Measurements from ENCODE around the gene NKTR.

The NKTR gene

GRCh38 chr3:42685363-42685881 is 84.9 kb downstream of the NKTR start, which contains the start of gene KLHL40:
Gene KLHL40 (plus strand): TSS chr3:42685537. CDS start chr3:42685619, 82 bp downstream.
- 94% methylated on average over 34 of the region's 34 CpGs for WGBS
- H3K9me3 ChIP-seq (ENCODE audit: insufficient read depth, low read depth, low read length): no peaks in the 10 kb centered on the region
- no peaks in the 10 kb centered on the region for H3K27me3 ChIP-seq (ENCODE audit: insufficient read depth, low read length)
- H3K27ac ChIP-seq (ENCODE audit: low read depth, low read length): no peak within 1 kb of the TSS
- H3K4me3 ChIP-seq (ENCODE audit: low read length): no peak within 1 kb of the TSS
- no peaks in the 10 kb centered on the region for H3K36me3 ChIP-seq (ENCODE audit: insufficient read depth, low read length)
- no peak within 1 kb of the TSS for H3K9ac ChIP-seq (ENCODE audit: low read depth, low read length)
- peaks cover 7% of the 10 kb centered on the region; the same call in 1 of the 2 replicates for H3K4me1 ChIP-seq (ENCODE audit: insufficient read depth, low read length)

- whole genome bisulfite sequencing: 96% methylated on average over 80 of the region's 80 CpGs
- Histone ChIP-seq H3K4me3 (ENCODE audit: low read length) (no peak overlapping the region), H3K36me3 (ENCODE audit: insufficient read depth, low read length) (no peaks in the 10 kb centered on the region), H3K9ac (ENCODE audit: low read depth, low read length) (no peak overlapping the region), H3K9me3 (ENCODE audit: insufficient read depth, low read depth, low read length) (no peaks in the 10 kb centered on the region), H3K4me1 (ENCODE audit: insufficient read depth, low read length) (peaks cover 7% of the 10 kb centered on the region; the same call in 1 of the 2 replicates), H3K27me3 (ENCODE audit: insufficient read depth, low read length) (no peaks in the 10 kb centered on the region), H3K27ac (ENCODE audit: low read depth, low read length) (no peak overlapping the region)
These were observed 85.7 kb downstream of the NKTR start for GRCh38 chr3:42685891-42686820.

GRCh38 chr3:42686832-42687650 is 86.6 kb downstream of the NKTR start:
- H3K36me3 ChIP-seq (ENCODE audit: insufficient read depth, low read length): no peaks in the 10 kb centered on the region
- WGBS: 93% methylated on average over 7 of the region's 7 CpGs
- no peak overlapping the region for H3K27ac ChIP-seq (ENCODE audit: low read depth, low read length)
- H3K9ac ChIP-seq (ENCODE audit: low read depth, low read length): no peak overlapping the region
- peaks cover 7% of the 10 kb centered on the region; the same call in 1 of the 2 replicates for H3K4me1 ChIP-seq (ENCODE audit: insufficient read depth, low read length)
- H3K27me3 ChIP-seq (ENCODE audit: insufficient read depth, low read length): no peaks in the 10 kb centered on the region
- H3K9me3 ChIP-seq (ENCODE audit: insufficient read depth, low read depth, low read length): no peaks in the 10 kb centered on the region
- no peak overlapping the region for H3K4me3 ChIP-seq (ENCODE audit: low read length)

- no peaks in the 10 kb centered on the region for H3K36me3 ChIP-seq (ENCODE audit: insufficient read depth, low read length)
- H3K27me3 ChIP-seq (ENCODE audit: insufficient read depth, low read length): no peaks in the 10 kb centered on the region
- H3K27ac ChIP-seq (ENCODE audit: low read depth, low read length): no peak overlapping the region
- no peak overlapping the region for H3K4me3 ChIP-seq (ENCODE audit: low read length)
- 94% methylated on average over 15 of the region's 15 CpGs for WGBS
- H3K4me1 ChIP-seq (ENCODE audit: insufficient read depth, low read length): peaks cover 7% of the 10 kb centered on the region; the same call in 1 of the 2 replicates
- no peak overlapping the region for H3K9ac ChIP-seq (ENCODE audit: low read depth, low read length)
- no peaks in the 10 kb centered on the region for H3K9me3 ChIP-seq (ENCODE audit: insufficient read depth, low read depth, low read length)
These were observed 87.5 kb downstream of the NKTR start for GRCh38 chr3:42688016-42688415.

- H3K4me3 ChIP-seq (ENCODE audit: low read length): no peak overlapping the region
- H3K4me1 ChIP-seq (ENCODE audit: insufficient read depth, low read length): 0 out of 2 replicates have a peak, but pooled peaks cover 7% of the 10 kb centered on the region
- H3K36me3 ChIP-seq (ENCODE audit: insufficient read depth, low read length): no peaks in the 10 kb centered on the region
- H3K27ac ChIP-seq (ENCODE audit: low read depth, low read length): no peak overlapping the region
- H3K9me3 ChIP-seq (ENCODE audit: insufficient read depth, low read depth, low read length): no peaks in the 10 kb centered on the region
- H3K27me3 ChIP-seq (ENCODE audit: insufficient read depth, low read length): no peaks in the 10 kb centered on the region
- 92% methylated on average over 22 of the region's 22 CpGs for WGBS
- no peak overlapping the region for H3K9ac ChIP-seq (ENCODE audit: low read depth, low read length)
These were observed 88.3 kb downstream of the NKTR start for GRCh38 chr3:42688487-42689420.

- Histone ChIP-seq H3K27me3 (ENCODE audit: insufficient read depth, low read length) (no peaks in the 10 kb centered on the region), H3K4me3 (ENCODE audit: low read length) (no peak overlapping the region), H3K4me1 (ENCODE audit: insufficient read depth, low read length) (0 out of 2 replicates have a peak, but pooled peaks cover 7% of the 10 kb centered on the region), H3K9ac (ENCODE audit: low read depth, low read length) (no peak overlapping the region), H3K9me3 (ENCODE audit: insufficient read depth, low read depth, low read length) (no peaks in the 10 kb centered on the region), H3K36me3 (ENCODE audit: insufficient read depth, low read length) (no peaks in the 10 kb centered on the region), H3K27ac (ENCODE audit: low read depth, low read length) (no peak overlapping the region)
- 59% methylated on average over 9 of the region's 9 CpGs for whole genome bisulfite sequencing
These were observed 89.0 kb downstream of the NKTR start for GRCh38 chr3:42689421-42690014.

- Histone ChIP-seq H3K4me1 (ENCODE audit: insufficient read depth, low read length) (0 out of 2 replicates have a peak, but pooled peaks cover 7% of the 10 kb centered on the region), H3K9me3 (ENCODE audit: insufficient read depth, low read depth, low read length) (no peaks in the 10 kb centered on the region), H3K36me3 (ENCODE audit: insufficient read depth, low read length) (no peaks in the 10 kb centered on the region), H3K27ac (ENCODE audit: low read depth, low read length) (no peak overlapping the region), H3K4me3 (ENCODE audit: low read length) (no peak overlapping the region), H3K27me3 (ENCODE audit: insufficient read depth, low read length) (no peaks in the 10 kb centered on the region), H3K9ac (ENCODE audit: low read depth, low read length) (no peak overlapping the region)
- WGBS: 93% methylated on average over 7 of the region's 7 CpGs
These were observed 89.7 kb downstream of the NKTR start for GRCh38 chr3:42690191-42690590.

- Histone ChIP-seq H3K27ac (ENCODE audit: low read depth, low read length) (no peak overlapping the region), H3K4me3 (ENCODE audit: low read length) (no peak overlapping the region), H3K27me3 (ENCODE audit: insufficient read depth, low read length) (no peaks in the 10 kb centered on the region), H3K36me3 (ENCODE audit: insufficient read depth, low read length) (no peaks in the 10 kb centered on the region), H3K9me3 (ENCODE audit: insufficient read depth, low read depth, low read length) (no peaks in the 10 kb centered on the region), H3K4me1 (ENCODE audit: insufficient read depth, low read length) (0 out of 2 replicates have a peak, but pooled peaks cover 7% of the 10 kb centered on the region), H3K9ac (ENCODE audit: low read depth, low read length) (no peak overlapping the region)
- WGBS: 90% methylated on average over 10 of the region's 10 CpGs
These were observed 90.5 kb downstream of the NKTR start for GRCh38 chr3:42690766-42691680.

GRCh38 chr3:42691816-42692666 is 91.6 kb downstream of the NKTR start:
- no peak overlapping the region for H3K9ac ChIP-seq (ENCODE audit: low read depth, low read length)
- H3K36me3 ChIP-seq (ENCODE audit: insufficient read depth, low read length): no peaks in the 10 kb centered on the region
- no peak overlapping the region for H3K4me3 ChIP-seq (ENCODE audit: low read length)
- no peaks in the 10 kb centered on the region for H3K9me3 ChIP-seq (ENCODE audit: insufficient read depth, low read depth, low read length)
- no peak overlapping the region for H3K27ac ChIP-seq (ENCODE audit: low read depth, low read length)
- 92% methylated on average over 13 of the region's 13 CpGs for WGBS
- H3K27me3 ChIP-seq (ENCODE audit: insufficient read depth, low read length): no peaks in the 10 kb centered on the region
- 0 out of 2 replicates have a peak, but pooled peaks cover 7% of the 10 kb centered on the region for H3K4me1 ChIP-seq (ENCODE audit: insufficient read depth, low read length)
